HepG2 (cell line): ENCODE data around the gene GSTT2B. TPM values are rescaled to one million over a fixed set of nuclear protein-coding genes. Genes with fewer than 3 reads are reported as not detected.

Experiments
- AHR ChIP-seq: IDR thresholded peaks from 2 replicates; pipeline ENCODE4 v1.6.1; 2018; ENCODE audit warnings: missing genetic modification reagents, missing compliant biosample characterization
- ARID4A ChIP-seq: sonication (generic); formaldehyde crosslinking; IDR thresholded peaks from 2 replicates; pipeline ENCODE4 v1.5.0; 2020; ENCODE audit warnings: mild to moderate bottlenecking, missing genetic modification reagents, borderline replicate concordance
- DBP ChIP-seq: sonication (generic); formaldehyde crosslinking; IDR thresholded peaks from 2 replicates; pipeline ENCODE4 v1.4.0; 2020; ENCODE audit warnings: missing genetic modification reagents; ENCODE audit errors: not compliant biosample characterization
- ELK4 ChIP-seq: sonication (generic); formaldehyde crosslinking; IDR thresholded peaks from 2 replicates; pipeline ENCODE4 v1.9.0; 2021; ENCODE audit warnings: missing genetic modification reagents, borderline replicate concordance
- HBP1 ChIP-seq: IDR thresholded peaks from 2 replicates; pipeline ENCODE4 v1.6.1; 2016; ENCODE audit warnings: low read depth, control low read depth
- HNF4A ChIP-seq: sonication (generic); formaldehyde crosslinking; IDR thresholded peaks from 2 replicates; pipeline ENCODE4 v1.4.0; 2020; ENCODE audit warnings: missing genetic modification reagents
- HNRNPK ChIP-seq: fragments of 200-400 bp; formaldehyde crosslinking; IDR thresholded peaks from 2 replicates; pipeline ENCODE4 v1.6.1; 2018; ENCODE audit warnings: low read length, low read depth, moderate library complexity, mild to moderate bottlenecking; ENCODE audit not compliant: poor library complexity, severe bottlenecking
- JDP2 ChIP-seq: sonication (generic); formaldehyde crosslinking; IDR thresholded peaks from 2 replicates; pipeline ENCODE4 v1.8.1; 2022; ENCODE audit warnings: missing genetic modification reagents, borderline replicate concordance
- JUNB ChIP-seq: sonication (generic); formaldehyde crosslinking; IDR thresholded peaks from 2 replicates; pipeline ENCODE4 v1.8.0; 2022; ENCODE audit warnings: missing genetic modification reagents, mild to moderate bottlenecking, borderline replicate concordance
- RBFOX2 ChIP-seq: fragments of 200-400 bp; formaldehyde crosslinking; IDR thresholded peaks from 2 replicates; pipeline ENCODE4 v1.6.1; 2017; ENCODE audit warnings: low read depth, mild to moderate bottlenecking, low read length
- RORA ChIP-seq: sonication (generic); formaldehyde crosslinking; IDR thresholded peaks from 2 replicates; pipeline ENCODE4 v1.5.0; 2020; ENCODE audit warnings: mild to moderate bottlenecking, missing genetic modification reagents, moderate library complexity
- SSRP1 ChIP-seq: IDR thresholded peaks from 2 replicates; pipeline ENCODE4 v1.6.1; 2016; ENCODE audit warnings: control low read depth
- ZKSCAN5 ChIP-seq: sonication (generic); formaldehyde crosslinking; IDR thresholded peaks from 2 replicates; pipeline ENCODE4 v1.5.1; 2020; ENCODE audit warnings: mild to moderate bottlenecking, missing genetic modification reagents
- ZNF253 ChIP-seq: sonication (generic); formaldehyde crosslinking; IDR thresholded peaks from 2 replicates; pipeline ENCODE4 v1.8.0; 2022; ENCODE audit warnings: mild to moderate bottlenecking, missing genetic modification reagents, borderline replicate concordance
- ZNF256 ChIP-seq: sonication (generic); formaldehyde crosslinking; conservative IDR thresholded peaks from 2 replicates; pipeline ENCODE4 v1.4.0; 2020; ENCODE audit warnings: missing genetic modification reagents
- ZNF33B ChIP-seq: sonication (generic); formaldehyde crosslinking; IDR thresholded peaks from 2 replicates; pipeline ENCODE4 v1.5.1; 2020; ENCODE audit warnings: mild to moderate bottlenecking, missing genetic modification reagents
- ZNF414 ChIP-seq: sonication (generic); formaldehyde crosslinking; IDR thresholded peaks from 2 replicates; pipeline ENCODE4 v1.5.0; 2020; ENCODE audit warnings: missing genetic modification reagents
- ZNF607 ChIP-seq: sonication (generic); formaldehyde crosslinking; IDR thresholded peaks from 2 replicates; pipeline ENCODE4 v1.5.1; 2020; ENCODE audit warnings: missing genetic modification reagents, mild to moderate bottlenecking, borderline replicate concordance
- ZNF629 ChIP-seq: sonication (generic); formaldehyde crosslinking; conservative IDR thresholded peaks from 2 replicates; pipeline ENCODE4 v1.5.0; 2020; ENCODE audit warnings: missing genetic modification reagents
- ZNF839 ChIP-seq: sonication (generic); formaldehyde crosslinking; IDR thresholded peaks from 2 replicates; pipeline ENCODE4 v1.4.0; 2020; ENCODE audit warnings: missing genetic modification reagents, mild to moderate bottlenecking, borderline replicate concordance
- ZNF878 ChIP-seq: sonication (generic); formaldehyde crosslinking; IDR thresholded peaks from 2 replicates; pipeline ENCODE4 v1.8.1; 2023; ENCODE audit warnings: mild to moderate bottlenecking, missing genetic modification reagents, moderate library complexity
- polyA plus RNA-seq, 8 experiments: library from polyadenylated mRNA; depleted of rRNA in 3 of 8; stranded (reverse) in 7 of 8; unstranded in 1 of 8; fragments of >200 nt; fragmentation: Illumina TruSeq in 4 of 8; extraction: Trizol in 4 of 8; gene quantifications; 2 replicates each; pipeline versions ENCODE4 v1.2.1 to v1.2.3, GENCODE V29; 2011 to 2016; ENCODE audit warnings: low read depth in 4 of 8, missing spikeins in 1 of 8, mixed read lengths in 1 of 8; ENCODE audit not compliant: insufficient read depth in 1 of 8
- total RNA-seq, 5 experiments: library from RNA; depleted of rRNA; stranded (reverse); fragments of >200 nt; fragmentation: Illumina TruSeq; extraction: Trizol; gene quantifications; 2 replicates each; pipeline ENCODE4 v1.2.3, GENCODE V29; 2016; ENCODE audit warnings: low read depth in 1 of 5

Gene GSTT2B
- total and polyA plus RNA-seq, 2 of the 13 experiments (the other 11 are each of a cell fraction or from before 2014, with no cell fraction given), result 1.5 to 3.9 TPM

- TF ChIP-seq ZKSCAN5 (no peak), ZNF607 (CRISPR knock-in tag) (no peak), ZNF256 (CRISPR knock-in tag) (no peak), ZNF414 (CRISPR knock-in tag) (0 out of 2 replicates have a peak, but pooled peaks have one; percentile 78), HNRNPK (no peak), SSRP1 (CRISPR knock-in tag) (peak; percentile 99), DBP (CRISPR knock-in tag) (no peak), ZNF629 (CRISPR knock-in tag) (no peak), ZNF878 (CRISPR knock-in tag) (no peak), ZNF839 (CRISPR knock-in tag) (no peak), HNF4A (peak; percentile 49; the same call in 1 of the 2 replicates), JDP2 (CRISPR knock-in tag) (no peak), AHR (CRISPR knock-in tag) (no peak), JUNB (no peak), HBP1 (0 out of 2 replicates have a peak, but pooled peaks have one; percentile 62), ZNF33B (CRISPR knock-in tag) (no peak), ARID4A (CRISPR knock-in tag) (no peak), ZNF253 (CRISPR knock-in tag) (no peak), RBFOX2 (0 out of 2 replicates have a peak, but pooled peaks have one; percentile 1), ELK4 (CRISPR knock-in tag) (no peak), RORA (CRISPR knock-in tag) (no peak)
Measured at GRCh38 chr22:24008381-24009226, 47.6 kb upstream of the GSTT2B start (continued).
